ENCODE measurements around the gene E2F7. TPM values are rescaled to one million over a fixed set of nuclear protein-coding genes. Genes with fewer than 3 reads are reported as not detected.

Gene E2F7
- total RNA-seq, 8 experiments from 2014 or later = 0.71 to 11.1 (median 2.0) TPM

Other genes with a start within 250 kb of the E2F7 start
- gene CSRP2, start 186.6 kb downstream of the E2F7 start, total RNA-seq = 100 to 1,000 TPM in 2 of 8 experiments, 10 to 100 TPM in 5, 1 to 10 TPM in 1; 7.1 to 213 (median 75.6) TPM